Transverse colon (tissue), 4 donors: ENCODE measurements around the gene MATN1. TPM values are rescaled to one million over a fixed set of nuclear protein-coding genes. Genes with fewer than 3 reads are reported as not detected.
A peak's percentile ranks its signal among the peaks of the same experiment; 100 is the strongest.

Experiments used
- DNase-seq: peaks from one replicate; pipeline ENCODE4 v3.0.0-alpha.2; 2019
- H3K27ac ChIP-seq, 4 donors: fragments of 200-600 bp; sonication (generic); 2 replicates each; pipeline ENCODE4 v1.5.1; 2016 to 2018; ENCODE audit warnings: inconsistent platforms in 4 of 4
- H3K27me3 ChIP-seq: fragments of 200-600 bp; sonication (generic); 2 replicates; pipeline ENCODE4 v1.5.1; 2017; ENCODE audit warnings: inconsistent platforms
- H3K36me3 ChIP-seq, 4 donors: fragments of 200-600 bp; sonication (generic); 2 replicates each; pipeline ENCODE4 v1.5.1; 2017 to 2019; ENCODE audit warnings: inconsistent platforms in 4 of 4
- H3K4me1 ChIP-seq, 4 donors: fragments of 200-600 bp; sonication (generic); 2 replicates each; pipeline ENCODE4 v1.5.1; 2017 to 2020; ENCODE audit warnings: inconsistent platforms in 4 of 4
- H3K4me3 ChIP-seq, 4 donors: fragments of 200-600 bp; sonication (generic); 1 replicate in 1 of 4; 2 replicates in 3 of 4; pipeline versions ENCODE4 v1.5.1 to v1.6.1; 2017 to 2019; ENCODE audit warnings: inconsistent platforms in 4 of 4
- H3K9me3 ChIP-seq, 2 donors: fragments of 200-600 bp; sonication (generic); 2 replicates each; pipeline ENCODE4 v1.5.1; 2017 to 2019; ENCODE audit warnings: inconsistent platforms in 2 of 2
- EP300 ChIP-seq: sonication (generic); formaldehyde crosslinking; IDR thresholded peaks from one replicate; pipeline ENCODE4 v1.6.1; 2017; ENCODE audit warnings: antibody characterized with exemption, low read depth
- POLR2A ChIP-seq: fragments of 450-650 bp; IDR thresholded peaks from one replicate; pipeline ENCODE4 v1.6.1; 2016; ENCODE audit warnings: antibody characterized with exemption, mild to moderate bottlenecking, moderate library complexity
- POLR2AphosphoS5 ChIP-seq, 3 donors: sonication (generic); formaldehyde crosslinking; IDR thresholded peaks; one replicate each; pipeline ENCODE4 v1.6.1; 2016; ENCODE audit warnings: antibody characterized with exemption in 3 of 3
- WGBS, 2 donors: methylation state at CpG; one replicate each; pipeline ENCODE4 v1.1.5; 2018; ENCODE audit warnings: low coverage in 1 of 2; 5-methylcytosine and 5-hydroxymethylcytosine counted together
- in situ Hi-C, 4 donors: fragments of 200-750 bp; cut with MboI; loops; one replicate each; pipeline versions ENCODE4 v1.15.0 to v1.15.1; 2017; ENCODE audit warnings: low sequenced_read_pairs in 3 of 4, low pct_ligation_motif_present in 1 of 4, low pct_unique_long_range_greater_than_20kb in 1 of 4
- intact Hi-C: fragments of 100-400 bp; cut with DNase I; formaldehyde crosslinking; loops from one replicate; pipeline ENCODE4 v1.15.1; 2023; ENCODE audit warnings: low total_unique reads
- total RNA-seq, 4 donors: library from RNA; depleted of rRNA; stranded (reverse); fragments of >200 nt; gene quantifications; one replicate each; pipeline ENCODE4 v1.1.0, GENCODE V29; 2016
- TF ChIP-seq, protein P1 (sequence below), 5 experiments: fragments of 200-600 bp in 3 of 5; fragments of 450-650 bp in 2 of 5; sonication (generic) in 3 of 5; IDR thresholded peaks; 1 replicate in 2 of 5; 2 replicates in 3 of 5; pipeline ENCODE4 v1.5.1; 2016 to 2017; ENCODE audit warnings: antibody characterized with exemption in 5 of 5, inconsistent platforms in 3 of 5, mild to moderate bottlenecking in 2 of 5, moderate library complexity in 1 of 5

The MATN1 gene
- total RNA-seq, 4 donors from 2014 or later, result not detected

DNA sequence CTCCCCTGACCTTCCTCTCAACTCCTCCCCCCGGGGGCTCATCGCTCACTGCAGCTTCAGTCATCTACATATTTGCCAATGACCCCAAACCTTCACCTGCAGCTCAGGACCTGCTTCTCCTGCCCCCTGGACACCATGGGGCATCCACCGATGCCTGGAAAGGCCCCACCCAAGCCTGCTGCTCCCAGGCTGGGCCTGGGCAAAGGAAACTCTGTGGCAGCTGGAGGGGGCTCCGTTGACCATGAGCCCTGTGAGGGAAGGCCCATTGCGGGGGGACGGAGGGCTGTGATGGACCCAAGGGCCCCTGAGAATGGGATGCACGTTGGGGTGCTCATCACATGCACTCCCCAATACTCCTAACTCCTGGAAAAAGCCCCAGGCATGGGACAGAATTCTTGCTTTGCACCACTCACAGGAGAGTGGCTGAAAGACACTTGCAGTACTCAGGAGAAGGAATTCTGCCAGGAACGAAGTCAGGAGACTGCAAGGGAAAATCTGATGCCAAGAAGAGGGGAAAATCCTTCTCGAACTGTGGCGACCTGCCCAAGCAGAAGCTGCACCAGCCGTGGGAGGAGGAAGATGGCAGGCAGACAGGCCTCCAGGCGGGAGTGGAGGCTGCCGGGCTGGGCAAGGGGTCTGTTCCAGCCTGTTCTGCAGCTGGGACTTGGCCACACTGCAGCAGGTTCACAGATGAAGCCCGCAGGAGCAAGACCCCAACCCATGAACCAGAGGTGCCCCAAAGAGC lies 18.4 kb downstream of the MATN1 start:
- no peak for DNase-seq

DNA sequence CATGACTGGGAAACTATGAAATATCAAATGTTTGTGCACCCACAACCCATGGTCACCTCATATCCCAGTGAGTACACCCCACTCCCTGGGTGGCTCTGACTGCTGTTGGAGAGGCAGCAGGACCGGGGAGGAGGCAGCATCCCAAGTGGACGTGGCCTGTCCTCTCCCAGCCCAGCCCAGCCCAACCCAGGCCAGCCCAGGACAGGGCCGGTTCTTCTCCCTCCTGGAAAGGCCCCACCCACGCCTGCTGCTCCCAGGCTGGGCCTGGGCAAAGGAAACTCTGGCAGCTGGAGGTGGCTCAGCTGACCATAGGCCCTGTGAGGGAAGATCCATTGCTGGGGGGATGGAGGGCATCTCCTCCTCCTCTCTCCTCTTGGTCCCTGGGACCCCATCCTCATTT lies 19.1 kb downstream of the MATN1 start:
- intact Hi-C loops (loop anchor here (10.0 kb wide), 1 partner anchor 909 kb away; no protein-coding TSS in a partner anchor), in situ Hi-C loops (loop anchor here in 1 of 4 donors (25.0 kb wide), 1 partner anchor 1467 kb away; the partner anchor contains the start of genes MECR and PTPRU)
- Histone ChIP-seq H3K27me3 (peaks cover 10% of the 10 kb centered on the region), H3K36me3 (no peaks in the 10 kb centered on the region), H3K4me3 (no peak overlapping the region), H3K4me1 (peaks cover 0 to 21% (median 9%) of the 10 kb centered on the region in 4 donors), H3K9me3 (no peaks in the 10 kb centered on the region), H3K27ac (peak overlapping the region in 2 of 4 donors; percentile 41 to 60)
- no peak for TF ChIP-seq POLR2A
- TF ChIP-seq EP300, result no peak
- TF ChIP-seq POLR2AphosphoS5 (IDR thresholded peaks at IDR 0.05), result no peak
- 15% methylated on average over 2 of the region's 4 CpGs; no CpG with 5 or more reads in 1 of the 2 donors for WGBS, 2 donors
- DNase-seq, result no peak

More for the DNA sequence above, 18.4 kb downstream of the MATN1 start:
- intact Hi-C loops (loop anchor here (5.0 to 10.0 kb wide), 3 partner anchors 323 to 1468 kb away; partner anchors contain the start of gene PTPRU), in situ Hi-C loops (loop anchor here in 1 of 4 donors (25.0 kb wide), 1 partner anchor 1468 kb away; the partner anchor contains the start of genes MECR and PTPRU)
- WGBS, 2 donors, result 69% methylated on average over 14 of the region's 14 CpGs; no CpG with 5 or more reads in 1 of the 2 donors
- H3K36me3 ChIP-seq, result no peaks in the 10 kb centered on the region
- H3K9me3 ChIP-seq, result no peaks in the 10 kb centered on the region
- peak overlapping the region in 2 of 4 donors; percentile 41 to 60 for H3K27ac ChIP-seq
- H3K4me3 ChIP-seq, result no peak overlapping the region
- TF ChIP-seq, protein P1, sequence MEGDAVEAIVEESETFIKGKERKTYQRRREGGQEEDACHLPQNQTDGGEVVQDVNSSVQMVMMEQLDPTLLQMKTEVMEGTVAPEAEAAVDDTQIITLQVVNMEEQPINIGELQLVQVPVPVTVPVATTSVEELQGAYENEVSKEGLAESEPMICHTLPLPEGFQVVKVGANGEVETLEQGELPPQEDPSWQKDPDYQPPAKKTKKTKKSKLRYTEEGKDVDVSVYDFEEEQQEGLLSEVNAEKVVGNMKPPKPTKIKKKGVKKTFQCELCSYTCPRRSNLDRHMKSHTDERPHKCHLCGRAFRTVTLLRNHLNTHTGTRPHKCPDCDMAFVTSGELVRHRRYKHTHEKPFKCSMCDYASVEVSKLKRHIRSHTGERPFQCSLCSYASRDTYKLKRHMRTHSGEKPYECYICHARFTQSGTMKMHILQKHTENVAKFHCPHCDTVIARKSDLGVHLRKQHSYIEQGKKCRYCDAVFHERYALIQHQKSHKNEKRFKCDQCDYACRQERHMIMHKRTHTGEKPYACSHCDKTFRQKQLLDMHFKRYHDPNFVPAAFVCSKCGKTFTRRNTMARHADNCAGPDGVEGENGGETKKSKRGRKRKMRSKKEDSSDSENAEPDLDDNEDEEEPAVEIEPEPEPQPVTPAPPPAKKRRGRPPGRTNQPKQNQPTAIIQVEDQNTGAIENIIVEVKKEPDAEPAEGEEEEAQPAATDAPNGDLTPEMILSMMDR (IDR thresholded peaks at IDR 0.05), result no peak
- no peak for TF ChIP-seq POLR2AphosphoS5 (IDR thresholded peaks at IDR 0.05)
- TF ChIP-seq POLR2A, result no peak
- no peak for TF ChIP-seq EP300
- H3K4me1 ChIP-seq, result peaks cover 0 to 21% (median 9%) of the 10 kb centered on the region in 4 donors
- H3K27me3 ChIP-seq, result peaks cover 10% of the 10 kb centered on the region

DNA sequence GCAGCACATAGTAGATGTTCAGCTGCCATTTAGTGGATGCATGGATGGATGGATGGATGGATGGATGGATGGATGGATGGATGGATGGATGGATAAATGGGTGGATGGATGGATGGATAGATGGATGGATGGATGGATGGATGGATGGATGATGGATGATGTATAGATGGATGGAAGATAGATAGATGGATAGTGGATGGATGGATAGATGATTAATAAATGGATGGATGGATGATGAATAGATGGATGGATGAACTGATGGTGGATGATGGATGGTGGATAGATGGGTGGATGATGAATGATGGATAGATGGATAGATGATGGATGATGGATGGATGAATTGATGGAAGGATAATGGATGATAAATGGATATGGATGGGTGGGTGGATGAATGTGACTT lies 20.6 kb downstream of the MATN1 start:
- peaks cover 10% of the 10 kb centered on the region for H3K27me3 ChIP-seq
- no peak overlapping the region for H3K4me3 ChIP-seq
- H3K36me3 ChIP-seq, result no peaks in the 10 kb centered on the region
- in situ Hi-C loops, result loop anchor here in 1 of 4 donors (25.0 kb wide), 1 partner anchor 1466 kb away; the partner anchor contains the start of genes MECR and PTPRU
- peaks cover 0 to 21% (median 9%) of the 10 kb centered on the region in 4 donors for H3K4me1 ChIP-seq
- H3K27ac ChIP-seq, result no peak overlapping the region
- TF ChIP-seq POLR2A (no peak), POLR2AphosphoS5 (IDR thresholded peaks at IDR 0.05) (no peak), EP300 (no peak)
- TF ChIP-seq, protein P1 (IDR thresholded peaks at IDR 0.05), result no peak
- intact Hi-C loops, result loop anchor here (10.0 kb wide), 1 partner anchor 908 kb away; no protein-coding TSS in a partner anchor
- DNase-seq, result no peak
- H3K9me3 ChIP-seq, result no peaks in the 10 kb centered on the region

DNA sequence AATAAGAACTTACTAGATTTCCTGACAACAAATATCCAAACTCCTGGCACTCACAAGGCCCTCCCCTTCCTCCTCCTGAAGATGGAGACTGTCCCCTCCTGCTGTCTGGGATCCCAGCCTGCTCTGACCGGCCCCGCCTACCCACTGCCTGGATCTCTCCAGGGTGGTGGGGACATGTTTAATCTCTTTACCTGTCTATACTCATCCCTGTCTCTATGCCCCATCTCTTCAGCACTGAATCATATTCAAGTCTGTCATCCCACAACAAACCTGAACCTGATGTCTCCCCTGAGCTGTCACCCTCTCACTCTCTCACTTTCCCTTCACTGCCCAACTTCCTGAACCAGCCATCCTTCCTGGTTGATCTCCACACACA lies 22.1 kb downstream of the MATN1 start:
- WGBS, 2 donors, result 69 to 83% methylated on average over 2 of the region's 2 CpGs
- H3K36me3 ChIP-seq, result no peaks in the 10 kb centered on the region
- no peaks in the 10 kb centered on the region for H3K27me3 ChIP-seq
- no peak overlapping the region for H3K4me3 ChIP-seq
- peaks cover 0 to 23% (median 9%) of the 10 kb centered on the region in 4 donors for H3K4me1 ChIP-seq
- TF ChIP-seq, protein P1 (IDR thresholded peaks at IDR 0.05), result no peak
- peak overlapping the region in 1 of 4 donors; percentile 20 for H3K27ac ChIP-seq
- H3K9me3 ChIP-seq, result no peaks in the 10 kb centered on the region
- DNase-seq, result no peak
- in situ Hi-C loops (loop anchor here in 1 of 4 donors (25.0 kb wide), 1 partner anchor 1464 kb away; the partner anchor contains the start of genes MECR and PTPRU), intact Hi-C loops (loop anchor here (10.0 kb wide), 1 partner anchor 906 kb away; no protein-coding TSS in a partner anchor)
